NCI-H1417 (cell line): Measurements from ENCODE around the gene DAGLB.
A peak's percentile ranks its signal among the peaks of the same experiment; 100 is the strongest.
"Not testable (repeated sequence)": the region's sequence is repeated elsewhere in the genome, so short reads cannot be mapped to it uniquely, and the experiment has no call there.

Source experiments
- DNase-seq, 3 experiments: peaks; one replicate each; lab custom pipeline; 2025; lab: John Stamatoyannopoulos, UW

Gene DAGLB

GRCh38 chr7:6430974-6431373 lies 16.8 kb downstream of the DAGLB start:
- no peak for DNase-seq

DNA sequence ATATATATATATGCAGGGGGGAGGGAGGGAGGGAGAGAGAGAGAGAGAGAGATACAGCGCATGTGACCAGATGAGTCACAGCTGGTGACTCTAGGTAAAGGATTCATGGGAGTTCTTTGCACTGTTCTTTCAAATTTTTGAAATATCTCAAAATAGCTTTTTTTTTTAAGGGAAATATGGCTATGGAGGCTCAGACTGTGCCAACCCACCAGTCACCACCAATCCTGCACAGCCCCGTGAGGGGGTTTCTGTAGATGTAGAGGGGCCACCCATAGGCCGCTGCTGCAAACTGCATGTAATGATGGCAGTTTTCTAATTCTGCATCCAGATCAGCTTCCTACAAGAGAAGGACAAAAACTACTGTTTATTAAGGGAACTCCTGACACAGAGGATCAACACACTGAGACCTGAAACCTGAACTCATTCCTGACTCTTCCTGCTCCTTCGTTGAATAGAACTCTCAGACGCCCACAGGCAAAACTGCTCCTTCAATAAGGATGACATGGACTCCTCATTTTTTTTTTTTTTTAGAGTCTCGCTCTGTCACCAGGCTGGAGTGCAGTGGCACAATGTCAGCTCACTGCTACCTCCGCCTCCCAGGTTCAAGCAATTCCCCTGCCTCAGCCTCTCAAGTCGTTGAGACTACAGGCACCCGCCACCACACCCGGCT lies 17.3 kb downstream of the DAGLB start:
- no peak for DNase-seq

DNA sequence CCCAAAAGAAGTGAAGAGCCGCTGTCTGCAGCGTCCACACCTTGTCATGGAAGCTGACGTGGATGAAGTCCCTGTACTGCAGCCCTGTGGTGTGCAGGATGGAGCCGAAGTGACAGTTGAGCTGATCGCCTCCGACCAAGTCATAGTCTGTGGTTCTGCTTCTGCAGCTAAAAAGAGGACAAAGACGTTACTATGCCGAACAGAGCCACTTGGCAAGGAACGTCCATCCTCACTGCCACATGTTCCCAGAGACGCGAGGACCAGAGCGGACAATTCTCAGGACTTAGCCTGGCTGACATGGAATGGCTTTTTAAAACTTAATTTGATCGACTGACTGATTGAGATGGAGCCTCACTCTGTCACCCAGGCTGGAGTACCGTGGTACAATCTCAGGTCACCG lies 21.8 kb downstream of the DAGLB start:
- no peak for DNase-seq

DNA sequence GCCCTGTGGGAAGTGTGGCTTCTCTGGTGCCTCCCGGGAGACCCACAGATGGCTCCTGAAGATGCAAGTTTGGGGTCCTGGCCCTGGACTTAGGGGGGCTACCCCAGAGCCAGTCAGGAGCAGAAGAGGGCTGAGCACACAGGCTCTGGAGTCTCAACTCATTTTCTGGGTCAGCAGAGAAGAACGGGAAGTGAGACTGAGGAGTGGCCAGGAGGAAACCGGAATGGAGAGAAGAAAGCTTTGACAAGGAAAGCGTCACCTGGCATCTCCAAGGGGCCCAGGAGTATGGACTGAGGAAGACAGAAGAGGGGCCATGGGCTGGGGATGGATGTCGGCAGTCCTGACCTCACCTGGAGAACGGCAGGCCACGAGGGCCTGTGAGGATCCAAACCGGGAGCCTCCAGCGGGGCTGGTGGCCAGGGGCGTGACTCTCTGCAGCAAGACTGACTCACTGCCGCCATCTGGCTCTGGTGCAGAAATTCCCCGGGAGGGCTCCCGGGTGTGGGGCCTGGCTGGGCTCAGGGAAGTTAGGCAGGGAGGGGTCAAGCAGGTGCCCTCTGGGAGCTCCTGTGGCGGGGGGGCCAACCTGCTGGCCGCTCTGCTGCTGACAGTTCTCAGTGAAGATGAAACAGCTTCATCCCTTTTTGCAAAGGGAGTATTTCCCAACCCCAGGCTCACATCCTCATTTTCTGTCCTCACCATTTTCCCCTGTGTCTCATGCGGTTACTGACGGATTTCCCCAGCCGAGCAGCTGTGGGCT lies 23.6 kb downstream of the DAGLB start:
- DNase-seq, result no peak

- no peak for DNase-seq
Observed at GRCh38 chr7:6422926-6423632, 24.7 kb downstream of the DAGLB start.

GRCh38 chr7:6422095-6422494 lies 25.7 kb downstream of the DAGLB start:
- no peak for DNase-seq

DNA sequence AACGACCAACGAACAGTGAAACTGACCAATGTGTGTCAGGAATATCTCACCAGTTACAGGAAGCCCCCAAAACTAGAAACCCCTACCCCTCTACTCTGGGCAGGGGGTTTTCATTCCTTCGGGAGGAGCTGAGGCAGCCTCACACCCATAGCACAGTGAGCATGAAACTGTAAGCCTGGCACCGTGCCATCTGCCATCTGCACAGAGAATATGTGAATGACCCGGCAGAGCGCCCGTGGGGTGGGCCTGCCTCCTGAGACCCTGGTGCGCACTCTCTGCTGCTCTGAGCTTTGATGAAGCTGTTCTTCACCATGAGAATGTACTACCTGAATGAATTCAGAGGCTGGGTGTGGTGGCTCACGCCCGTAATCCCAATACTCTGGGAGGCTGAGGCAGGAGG lies 27.1 kb downstream of the DAGLB start:
- DNase-seq, result no peak

DNA sequence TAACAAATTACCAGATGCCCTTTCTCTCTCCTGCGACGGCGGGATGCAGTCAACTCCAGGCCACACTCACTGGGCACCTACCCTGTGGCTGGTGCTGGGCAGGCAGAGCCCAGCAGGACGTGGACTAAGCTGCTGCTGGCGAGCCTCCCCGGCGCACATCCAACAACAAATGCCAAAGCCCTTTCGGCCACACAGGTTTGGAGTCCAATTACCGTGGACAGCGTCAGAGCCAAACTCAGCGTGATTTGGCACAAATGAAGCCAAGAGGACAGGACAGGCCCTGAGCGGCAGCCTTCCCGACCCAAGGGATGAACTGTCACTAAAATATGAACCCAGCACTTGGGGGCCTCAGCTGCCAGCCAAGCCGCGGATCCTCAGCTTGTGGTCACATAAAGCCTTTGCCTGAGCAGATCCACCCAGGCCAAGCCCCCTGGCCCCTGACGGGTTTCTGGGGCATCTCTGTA lies 28.4 kb downstream of the DAGLB start:
- no peak for DNase-seq

DNA sequence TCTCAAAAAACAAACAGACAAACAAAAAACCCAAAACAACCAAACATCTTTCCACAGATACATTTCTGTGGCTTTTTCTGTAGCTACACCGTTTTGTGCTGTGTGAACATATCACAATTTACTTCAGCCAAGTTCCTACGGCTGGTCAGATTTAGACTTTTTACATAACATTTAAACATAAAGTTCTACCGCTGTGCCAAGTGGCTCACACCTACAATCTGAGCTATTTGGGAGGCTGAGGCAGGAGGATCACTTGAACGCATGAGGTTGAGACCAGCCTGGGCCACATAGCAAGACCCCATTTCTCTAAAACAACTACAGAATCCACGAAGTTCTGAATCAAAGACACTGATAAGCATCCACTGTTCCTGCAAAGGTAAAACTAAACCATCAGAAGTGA lies 30.3 kb downstream of the DAGLB start:
- DNase-seq, result no peak

GRCh38 chr7:6416516-6417145 lies 31.1 kb downstream of the DAGLB start:
- DNase-seq, result no peak

DNA sequence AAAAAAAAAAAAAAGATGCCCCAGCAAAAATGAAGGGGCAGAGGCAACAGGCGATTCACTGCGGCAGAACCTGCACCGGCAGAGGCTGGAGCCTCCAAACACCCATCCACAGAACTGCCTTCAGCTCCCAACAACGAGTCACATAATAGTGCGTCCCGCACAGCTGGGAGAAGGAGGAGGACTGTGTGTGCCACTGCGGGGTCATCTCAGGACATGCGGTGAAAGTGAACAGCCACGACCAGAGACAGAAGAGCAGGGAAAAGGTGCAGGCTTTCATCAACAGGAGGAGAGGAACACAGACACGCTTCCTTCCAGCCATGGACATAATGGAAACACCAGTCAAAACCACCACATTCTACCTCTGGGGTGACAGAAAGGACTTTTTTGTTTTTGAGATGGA lies 34.1 kb downstream of the DAGLB start:
- DNase-seq, result no peak

- no peak for DNase-seq
Observed at GRCh38 chr7:6409944-6410693, 37.6 kb downstream of the DAGLB start.

- no peak for DNase-seq
Observed at GRCh38 chr7:6409091-6409490, 38.7 kb downstream of the DAGLB start.

DNA sequence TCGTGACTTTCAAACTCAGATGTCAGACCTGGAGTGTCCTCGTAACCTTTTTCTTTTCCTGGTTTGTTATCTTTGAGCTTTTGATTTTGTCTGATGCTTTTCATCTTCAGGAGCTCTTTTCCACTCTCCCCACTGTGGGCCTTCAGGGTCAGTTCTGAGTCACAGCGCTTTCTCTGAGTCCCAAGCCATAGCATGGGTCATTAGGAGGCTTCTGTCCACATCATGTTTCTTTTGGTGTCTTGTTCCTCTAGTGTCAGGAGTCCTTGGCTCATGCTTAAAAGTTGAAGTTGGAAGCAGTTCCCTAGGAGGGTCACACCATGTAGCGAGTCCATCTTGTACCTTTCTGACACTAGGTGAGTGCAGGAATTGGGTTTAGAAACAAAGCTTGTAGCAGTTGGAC lies 40.3 kb downstream of the DAGLB start:
- no peak for DNase-seq

- DNase-seq, result no peak
Observed at GRCh38 chr7:6406121-6406520, 41.6 kb downstream of the DAGLB start.

DNA sequence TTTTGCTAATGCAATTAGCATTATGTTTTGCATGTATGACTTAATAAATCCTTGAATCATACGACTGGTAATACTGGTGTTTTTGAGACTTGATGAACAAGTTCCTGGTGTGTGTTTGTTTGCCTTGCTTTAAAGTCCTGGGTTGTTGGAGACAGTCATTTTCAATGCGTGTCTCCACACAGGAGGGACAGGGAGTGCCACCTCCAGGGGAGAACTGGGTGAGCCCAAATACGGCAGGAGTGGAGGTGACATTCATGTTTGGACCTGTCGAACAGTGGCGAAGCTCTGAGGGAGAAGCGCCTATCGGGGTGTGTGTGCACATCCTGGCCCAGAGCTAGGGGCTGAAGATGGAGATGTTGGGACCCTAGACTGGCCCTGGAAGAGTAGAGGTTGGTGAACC lies 43.8 kb downstream of the DAGLB start:
- DNase-seq, result no peak

- peak in 1 of 3 experiments; percentile 20 for DNase-seq
Observed at GRCh38 chr7:6402741-6403140, 45.0 kb downstream of the DAGLB start.

- DNase-seq, result no peak
Observed at GRCh38 chr7:6402041-6402440, 45.7 kb downstream of the DAGLB start.

DNA sequence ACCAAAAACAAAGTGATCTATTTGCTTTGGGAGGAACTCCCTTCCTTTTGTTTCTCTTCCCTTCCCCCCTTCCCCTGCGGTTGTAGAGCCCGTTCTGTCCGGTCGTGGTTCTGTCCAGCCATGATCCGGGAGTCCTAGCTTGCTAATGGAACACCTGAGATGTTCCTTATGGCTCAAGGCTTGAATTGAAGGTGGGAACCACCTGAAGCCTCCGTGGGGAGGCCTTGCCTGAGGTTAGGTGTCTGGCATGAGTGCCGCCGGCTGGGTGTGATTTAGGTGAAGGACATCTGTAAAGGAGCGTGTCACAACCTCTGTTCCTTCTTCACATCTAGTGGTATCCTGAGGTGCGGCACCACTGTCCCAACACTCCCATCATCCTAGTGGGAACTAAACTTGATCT lies 46.2 kb downstream of the DAGLB start:
- DNase-seq, result no peak

DNA sequence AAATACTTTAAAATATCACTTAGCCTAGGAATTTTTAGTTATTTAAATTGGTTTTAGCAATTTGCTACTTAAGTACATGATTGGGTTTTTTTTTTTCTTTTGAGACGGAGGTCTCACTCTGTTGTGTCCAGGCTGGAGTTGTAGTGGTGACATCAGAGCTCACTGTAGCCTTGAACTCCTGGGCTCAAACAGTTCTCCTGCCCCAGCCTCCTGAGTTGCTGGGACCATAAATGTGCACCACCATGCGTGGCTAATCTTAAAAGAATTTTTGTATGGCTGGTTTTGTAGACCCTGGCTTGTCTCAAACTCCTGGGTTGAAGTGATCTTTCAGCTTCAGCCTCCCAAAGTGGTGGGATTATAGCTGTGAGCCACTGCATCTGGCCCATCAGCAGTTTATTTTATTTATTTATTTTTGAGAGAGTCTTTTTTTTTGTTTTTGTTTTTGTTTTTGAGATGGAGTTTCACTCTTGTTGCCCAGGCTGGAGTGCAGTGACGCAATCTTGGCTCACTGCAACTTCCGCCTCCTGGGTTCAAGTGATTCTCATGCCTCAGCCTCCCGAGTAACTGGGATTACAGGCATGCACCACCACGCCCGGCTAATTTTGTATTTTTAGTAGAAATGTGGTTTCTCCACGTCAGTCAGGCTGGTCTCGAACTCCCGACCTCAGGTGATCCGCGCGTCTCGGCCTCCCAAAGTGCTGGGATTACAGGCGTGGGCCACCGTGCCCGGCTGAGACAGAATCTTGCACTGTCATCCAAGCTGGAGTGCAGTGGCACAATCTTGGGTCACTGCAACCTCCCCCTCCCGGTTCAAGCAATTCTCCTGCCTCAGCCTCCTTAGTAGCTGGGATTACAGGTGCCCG lies 47.3 kb downstream of the DAGLB start:
- DNase-seq, result not testable (repeated sequence)

- no peak for DNase-seq
Observed at GRCh38 chr7:6399351-6399750, 48.4 kb downstream of the DAGLB start.
